ENCODE data around the gene NAALADL2.

Gene NAALADL2

GRCh38 chr3:174862666-174863065 is 3.5 kb downstream of the NAALADL2 start:
- TF ChIP-seq EZH2 (IDR thresholded peaks at IDR 0.05; ENCODE audit: borderline replicate concordance, low read length) (no peak), CTCF (IDR thresholded peaks at IDR 0.05; ENCODE audit: low read length) (no peak)
- Histone ChIP-seq H3K9me2 (ENCODE audit: low read depth, low read length) (no peaks in the 10 kb centered on the region), H3K79me2 (ENCODE audit: insufficient read depth, low read length) (no peaks in the 10 kb centered on the region), H3K27ac (ENCODE audit: low read depth, low read length, poor library complexity, severe bottlenecking) (no peak overlapping the region), H3K4me1 (ENCODE audit: insufficient read depth, low read length, severe bottlenecking) (no peaks in the 10 kb centered on the region), H3F3A (ENCODE audit: insufficient read depth, low read length) (no peaks in the 10 kb centered on the region), H3K4me2 (ENCODE audit: low read length) (no peak overlapping the region), H4K20me1 (ENCODE audit: insufficient read depth, low read length) (no peaks in the 10 kb centered on the region), H3K9ac (ENCODE audit: low read length) (no peak overlapping the region), H3K36me3 (ENCODE audit: insufficient read depth, low read length) (no peaks in the 10 kb centered on the region), H3K27me3 (ENCODE audit: insufficient read depth, low read length) (no peaks in the 10 kb centered on the region), H2AFZ (ENCODE audit: low read length) (no peak overlapping the region), H3K9me3 (ENCODE audit: low read length) (no peaks in the 10 kb centered on the region), H3K4me3 (ENCODE audit: low read depth, low read length, poor library complexity, severe bottlenecking) (no peak overlapping the region)

GRCh38 chr3:174863488-174863887 is 4.4 kb downstream of the NAALADL2 start:
- TF ChIP-seq EZH2 (IDR thresholded peaks at IDR 0.05; ENCODE audit: borderline replicate concordance, low read length) (no peak), CTCF (IDR thresholded peaks at IDR 0.05; ENCODE audit: low read length) (no peak)
- H3K9me2 ChIP-seq (ENCODE audit: low read depth, low read length): no peaks in the 10 kb centered on the region
- no peaks in the 10 kb centered on the region for H3K79me2 ChIP-seq (ENCODE audit: insufficient read depth, low read length)
- no peaks in the 10 kb centered on the region for H3K9me3 ChIP-seq (ENCODE audit: low read length)
- H3K27me3 ChIP-seq (ENCODE audit: insufficient read depth, low read length): no peaks in the 10 kb centered on the region
- H3K4me3 ChIP-seq (ENCODE audit: low read depth, low read length, poor library complexity, severe bottlenecking): no peak overlapping the region
- no peak overlapping the region for H3K4me2 ChIP-seq (ENCODE audit: low read length)
- no peaks in the 10 kb centered on the region for H3F3A ChIP-seq (ENCODE audit: insufficient read depth, low read length)
- no peak overlapping the region for H3K27ac ChIP-seq (ENCODE audit: low read depth, low read length, poor library complexity, severe bottlenecking)
- H3K9ac ChIP-seq (ENCODE audit: low read length): no peak overlapping the region
- no peak overlapping the region for H2AFZ ChIP-seq (ENCODE audit: low read length)
- H4K20me1 ChIP-seq (ENCODE audit: insufficient read depth, low read length): no peaks in the 10 kb centered on the region
- H3K36me3 ChIP-seq (ENCODE audit: insufficient read depth, low read length): no peaks in the 10 kb centered on the region
- H3K4me1 ChIP-seq (ENCODE audit: insufficient read depth, low read length, severe bottlenecking): no peaks in the 10 kb centered on the region

- Histone ChIP-seq H3K4me1 (ENCODE audit: insufficient read depth, low read length, severe bottlenecking) (no peaks in the 10 kb centered on the region), H3K27me3 (ENCODE audit: insufficient read depth, low read length) (no peaks in the 10 kb centered on the region), H3K9ac (ENCODE audit: low read length) (no peak overlapping the region), H3F3A (ENCODE audit: insufficient read depth, low read length) (no peaks in the 10 kb centered on the region), H3K4me3 (ENCODE audit: low read depth, low read length, poor library complexity, severe bottlenecking) (no peak overlapping the region), H3K27ac (ENCODE audit: low read depth, low read length, poor library complexity, severe bottlenecking) (no peak overlapping the region), H2AFZ (ENCODE audit: low read length) (no peak overlapping the region), H3K9me2 (ENCODE audit: low read depth, low read length) (no peaks in the 10 kb centered on the region), H3K36me3 (ENCODE audit: insufficient read depth, low read length) (no peaks in the 10 kb centered on the region), H3K4me2 (ENCODE audit: low read length) (no peak overlapping the region), H3K9me3 (ENCODE audit: low read length) (no peaks in the 10 kb centered on the region), H4K20me1 (ENCODE audit: insufficient read depth, low read length) (no peaks in the 10 kb centered on the region), H3K79me2 (ENCODE audit: insufficient read depth, low read length) (no peaks in the 10 kb centered on the region)
- TF ChIP-seq EZH2 (IDR thresholded peaks at IDR 0.05; ENCODE audit: borderline replicate concordance, low read length): no peak
Measured at GRCh38 chr3:174869448-174869847, 10.3 kb downstream of the NAALADL2 start.

GRCh38 chr3:174873832-174874657 is 14.9 kb downstream of the NAALADL2 start:
- H3K27me3 ChIP-seq (ENCODE audit: insufficient read depth, low read length): no peaks in the 10 kb centered on the region
- H3K4me1 ChIP-seq (ENCODE audit: insufficient read depth, low read length, severe bottlenecking): no peaks in the 10 kb centered on the region
- no peak overlapping the region for H2AFZ ChIP-seq (ENCODE audit: low read length)
- H3K9me2 ChIP-seq (ENCODE audit: low read depth, low read length): no peaks in the 10 kb centered on the region
- H3K4me3 ChIP-seq (ENCODE audit: low read depth, low read length, poor library complexity, severe bottlenecking): no peak overlapping the region
- H3F3A ChIP-seq (ENCODE audit: insufficient read depth, low read length): no peaks in the 10 kb centered on the region
- H3K79me2 ChIP-seq (ENCODE audit: insufficient read depth, low read length): no peaks in the 10 kb centered on the region
- no peak overlapping the region for H3K27ac ChIP-seq (ENCODE audit: low read depth, low read length, poor library complexity, severe bottlenecking)
- no peak for TF ChIP-seq EZH2 (IDR thresholded peaks at IDR 0.05; ENCODE audit: borderline replicate concordance, low read length)
- no peak for TF ChIP-seq CTCF (IDR thresholded peaks at IDR 0.05; ENCODE audit: low read length)
- H3K36me3 ChIP-seq (ENCODE audit: insufficient read depth, low read length): no peaks in the 10 kb centered on the region
- no peak overlapping the region for H3K9ac ChIP-seq (ENCODE audit: low read length)
- H4K20me1 ChIP-seq (ENCODE audit: insufficient read depth, low read length): no peaks in the 10 kb centered on the region
- H3K9me3 ChIP-seq (ENCODE audit: low read length): no peaks in the 10 kb centered on the region
- no peak overlapping the region for H3K4me2 ChIP-seq (ENCODE audit: low read length)

Data from OCI-LY1 (cell line).